PC-3 (cell line): ENCODE data around the gene YKT6.

Source experiments
- EZH2 ChIP-seq: fragments of 300-600 bp; sonication (generic); IDR thresholded peaks from one replicate; pipeline ENCODE4 v1.6.1; 2017; ENCODE audit warnings: antibody characterized with exemption, mild to moderate bottlenecking, low read length; ENCODE audit not compliant: unreplicated experiment
- TF ChIP-seq, protein P1 (sequence below): fragments of 300-600 bp; sonication (generic); conservative IDR thresholded peaks from 2 replicates; pipeline ENCODE4 v1.5.1; 2017; ENCODE audit warnings: antibody characterized with exemption, low read depth, mild to moderate bottlenecking, low read length

GRCh38 chr7:44187636-44188416 lies 13.0 kb upstream of the YKT6 start:
- TF ChIP-seq, protein P1, sequence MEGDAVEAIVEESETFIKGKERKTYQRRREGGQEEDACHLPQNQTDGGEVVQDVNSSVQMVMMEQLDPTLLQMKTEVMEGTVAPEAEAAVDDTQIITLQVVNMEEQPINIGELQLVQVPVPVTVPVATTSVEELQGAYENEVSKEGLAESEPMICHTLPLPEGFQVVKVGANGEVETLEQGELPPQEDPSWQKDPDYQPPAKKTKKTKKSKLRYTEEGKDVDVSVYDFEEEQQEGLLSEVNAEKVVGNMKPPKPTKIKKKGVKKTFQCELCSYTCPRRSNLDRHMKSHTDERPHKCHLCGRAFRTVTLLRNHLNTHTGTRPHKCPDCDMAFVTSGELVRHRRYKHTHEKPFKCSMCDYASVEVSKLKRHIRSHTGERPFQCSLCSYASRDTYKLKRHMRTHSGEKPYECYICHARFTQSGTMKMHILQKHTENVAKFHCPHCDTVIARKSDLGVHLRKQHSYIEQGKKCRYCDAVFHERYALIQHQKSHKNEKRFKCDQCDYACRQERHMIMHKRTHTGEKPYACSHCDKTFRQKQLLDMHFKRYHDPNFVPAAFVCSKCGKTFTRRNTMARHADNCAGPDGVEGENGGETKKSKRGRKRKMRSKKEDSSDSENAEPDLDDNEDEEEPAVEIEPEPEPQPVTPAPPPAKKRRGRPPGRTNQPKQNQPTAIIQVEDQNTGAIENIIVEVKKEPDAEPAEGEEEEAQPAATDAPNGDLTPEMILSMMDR: no peak
- TF ChIP-seq EZH2: no peak
